Mucosa of descending colon (tissue), 3 donors: ENCODE measurements around the gene PAPOLG. TPM values are rescaled to one million over a fixed set of nuclear protein-coding genes. Genes with fewer than 3 reads are reported as not detected.

Source experiments
- ATAC-seq: fragments of 200-7000 bp; cut with Tn5 transposase; one replicate; pipeline ENCODE4 v1.9.1; 2020; ENCODE audit warnings: mild to moderate bottlenecking, moderate library complexity
- DNase-seq, 3 donors: peaks; one replicate each; pipeline ENCODE4 v3.0.0-alpha.2; 2020
- H3K36me3 ChIP-seq: fragments of 200-600 bp; one replicate; pipeline ENCODE4 v1.8.0; 2021; ENCODE audit warnings: low read depth, mild to moderate bottlenecking
- H3K4me1 ChIP-seq: fragments of 200-600 bp; one replicate; pipeline ENCODE4 v1.8.0; 2021; ENCODE audit warnings: low read depth, mild to moderate bottlenecking
- H3K4me3 ChIP-seq: fragments of 200-600 bp; one replicate; pipeline ENCODE4 v1.8.0; 2021; ENCODE audit warnings: mild to moderate bottlenecking
- H3K9me3 ChIP-seq: fragments of 200-600 bp; one replicate; pipeline ENCODE4 v1.8.0; 2021; ENCODE audit warnings: mild to moderate bottlenecking
- intact Hi-C, 2 donors: fragments of 100-400 bp; cut with DNase I in 1 of 2; cut with micrococcal nuclease in 1 of 2; formaldehyde crosslinking; loops; one replicate each; pipeline versions ENCODE4 v1.11.0 to v1.11.1; 2022; cut with DNase I, micrococcal nuclease
- total RNA-seq, 3 donors: library from RNA; stranded (reverse); fragmentation: NEBNext Ultra II Directional in 2 of 3; extraction: Animal tissue kit (Norgen Biotek cat#: 25700) in 2 of 3; gene quantifications; one replicate each; pipeline versions ENCODE4 v1.2.1 to v1.2.4, GENCODE V29; 2021 to 2023
- TF ChIP-seq, protein P1 (sequence below): fragments of 200-600 bp; IDR thresholded peaks from one replicate; pipeline ENCODE4 v1.8.0; 2022; ENCODE audit warnings: antibody characterized with exemption, mild to moderate bottlenecking
- donor health status: DM: no; HTN: no; CAD: no; lungs with moderate emphysema.
- donor health status: DM: no; HTN: no; CAD: no.
- donor health status: DM: no; HTN: yes; CAD: no.

PAPOLG gene
- total RNA-seq, 3 donors from 2014 or later: 9.1 to 14.5 (median 10.1) TPM

- Histone ChIP-seq H3K4me3 (no peak overlapping the region), H3K4me1 (peaks cover 15% of the 10 kb centered on the region), H3K9me3 (no peaks in the 10 kb centered on the region), H3K36me3 (peaks cover 3% of the 10 kb centered on the region)
- ATAC-seq (no peak), DNase-seq (no peak)
- intact Hi-C loops: no loop called here
- TF ChIP-seq, protein P1, sequence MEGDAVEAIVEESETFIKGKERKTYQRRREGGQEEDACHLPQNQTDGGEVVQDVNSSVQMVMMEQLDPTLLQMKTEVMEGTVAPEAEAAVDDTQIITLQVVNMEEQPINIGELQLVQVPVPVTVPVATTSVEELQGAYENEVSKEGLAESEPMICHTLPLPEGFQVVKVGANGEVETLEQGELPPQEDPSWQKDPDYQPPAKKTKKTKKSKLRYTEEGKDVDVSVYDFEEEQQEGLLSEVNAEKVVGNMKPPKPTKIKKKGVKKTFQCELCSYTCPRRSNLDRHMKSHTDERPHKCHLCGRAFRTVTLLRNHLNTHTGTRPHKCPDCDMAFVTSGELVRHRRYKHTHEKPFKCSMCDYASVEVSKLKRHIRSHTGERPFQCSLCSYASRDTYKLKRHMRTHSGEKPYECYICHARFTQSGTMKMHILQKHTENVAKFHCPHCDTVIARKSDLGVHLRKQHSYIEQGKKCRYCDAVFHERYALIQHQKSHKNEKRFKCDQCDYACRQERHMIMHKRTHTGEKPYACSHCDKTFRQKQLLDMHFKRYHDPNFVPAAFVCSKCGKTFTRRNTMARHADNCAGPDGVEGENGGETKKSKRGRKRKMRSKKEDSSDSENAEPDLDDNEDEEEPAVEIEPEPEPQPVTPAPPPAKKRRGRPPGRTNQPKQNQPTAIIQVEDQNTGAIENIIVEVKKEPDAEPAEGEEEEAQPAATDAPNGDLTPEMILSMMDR: no peak
Observed at GRCh38 chr2:60759654-60760053, 3.6 kb downstream of the PAPOLG start.

GRCh38 chr2:60764736-60765534 lies 8.9 kb downstream of the PAPOLG start:
- TF ChIP-seq, protein P1: no peak
- Histone ChIP-seq H3K36me3 (peaks cover 3% of the 10 kb centered on the region), H3K4me3 (no peak overlapping the region), H3K4me1 (peaks cover 12% of the 10 kb centered on the region), H3K9me3 (no peaks in the 10 kb centered on the region)
- intact Hi-C loops: no loop called here
- DNase-seq (no peak), ATAC-seq (peak; percentile 73)

DNA sequence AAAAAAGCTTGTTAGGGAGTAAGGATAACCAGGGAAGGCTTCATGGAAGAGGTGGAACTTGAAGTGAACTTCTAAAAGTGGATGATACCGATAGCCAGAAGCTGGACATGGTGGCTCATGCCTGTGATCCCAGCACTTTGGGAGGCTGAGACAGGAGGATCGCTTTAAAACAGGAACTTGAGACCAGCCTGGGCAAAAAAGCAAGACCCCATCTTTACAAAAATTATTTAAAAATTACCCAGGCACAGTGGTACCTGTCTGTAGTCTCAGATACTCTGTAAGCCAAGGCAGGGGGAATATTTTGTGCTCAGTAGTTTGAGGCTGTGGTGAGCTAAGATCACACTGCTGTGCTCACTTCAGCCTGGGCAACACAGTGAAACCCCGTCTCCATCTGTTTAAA lies 10.2 kb downstream of the PAPOLG start:
- TF ChIP-seq, protein P1: no peak
- Histone ChIP-seq H3K36me3 (peaks cover 3% of the 10 kb centered on the region), H3K4me1 (peaks cover 12% of the 10 kb centered on the region), H3K4me3 (no peak overlapping the region), H3K9me3 (no peaks in the 10 kb centered on the region)
- no peak for DNase-seq
- intact Hi-C loops: no loop called here
- ATAC-seq: no peak

DNA sequence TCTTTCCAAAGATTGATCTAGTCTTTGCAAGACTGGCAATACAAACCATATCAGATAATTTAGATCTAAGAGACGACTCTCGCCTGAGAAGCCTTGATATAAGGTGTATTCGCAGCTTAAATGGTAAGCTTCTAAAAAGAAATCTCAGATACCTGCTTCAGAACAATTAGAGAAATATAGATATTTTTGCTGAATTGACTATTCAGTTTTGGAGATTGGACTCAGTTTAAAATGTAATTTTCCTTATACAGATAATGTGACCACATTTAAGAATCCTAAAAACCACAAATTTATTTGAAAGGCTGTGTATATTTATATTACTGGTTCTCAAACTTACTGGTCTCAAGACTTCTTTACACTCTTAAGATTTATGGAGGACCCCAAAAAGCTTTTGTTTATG lies 15.4 kb downstream of the PAPOLG start:
- DNase-seq (no peak), ATAC-seq (no peak)
- Histone ChIP-seq H3K36me3 (no peaks in the 10 kb centered on the region), H3K9me3 (no peaks in the 10 kb centered on the region), H3K4me3 (no peak overlapping the region), H3K4me1 (no peaks in the 10 kb centered on the region)
- TF ChIP-seq, protein P1: no peak
- intact Hi-C loops: no loop called here

DNA sequence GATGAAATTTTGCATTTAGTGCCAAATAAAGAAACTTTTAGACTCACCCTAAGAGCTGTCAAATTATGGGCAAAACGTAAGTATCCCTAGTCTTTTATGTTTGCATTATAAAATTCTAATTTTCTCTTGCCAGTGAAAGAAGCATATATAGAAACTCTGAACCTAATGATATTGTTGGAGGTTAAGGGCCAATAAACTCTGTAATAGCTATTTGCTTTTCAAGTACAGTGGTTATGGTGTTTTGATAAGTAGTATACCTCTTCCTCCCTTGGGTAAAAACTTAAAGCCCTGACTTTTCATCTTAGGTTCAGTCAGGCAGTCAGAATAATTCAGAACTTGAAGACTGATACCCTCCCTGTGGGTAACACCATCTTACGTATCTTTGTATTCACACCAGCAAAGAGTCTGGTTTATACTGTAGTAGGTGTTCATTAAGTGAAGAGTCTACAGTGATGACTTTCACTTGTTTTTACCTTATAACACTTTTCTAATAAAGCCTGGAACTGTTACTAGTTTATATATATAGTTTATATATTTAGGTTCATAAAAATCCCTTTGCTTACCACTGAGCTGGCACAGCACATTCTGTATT lies 19.1 kb downstream of the PAPOLG start:
- Histone ChIP-seq H3K4me3 (no peak overlapping the region), H3K4me1 (no peaks in the 10 kb centered on the region), H3K9me3 (no peaks in the 10 kb centered on the region), H3K36me3 (no peaks in the 10 kb centered on the region)
- ATAC-seq: peak; percentile 55
- TF ChIP-seq, protein P1: no peak
- DNase-seq: no peak
- intact Hi-C loops: no loop called here
